K562 treated with DMSO at 1 percent for 4 hours (cell line): ENCODE results near the gene GPX2. TPM values are rescaled to one million over a fixed set of nuclear protein-coding genes. Genes with fewer than 3 reads are reported as not detected.

Source experiments
- total RNA-seq: library from RNA; unstranded; fragments of 300-600 nt; gene quantifications from 2 replicates; pipeline ENCODE4 v1.2.3, GENCODE V29; 2022; ENCODE audit not compliant: insufficient read depth

GPX2 gene
- not detected in 2 replicates for total RNA-seq

GRCh38 chr14:64942531-64943111 lies at the start of gene GPX2:
GPX2 (minus strand) TSS chr14:64942745; CDS start chr14:64942726, 19 bp downstream.

GRCh38 chr14:64986648-64987437 lies 44.3 kb upstream of the GPX2 start, which contains the start of gene FNTB:
FNTB (plus strand) TSS chr14:64986895; CDS start chr14:64986954, 59 bp downstream.

GRCh38 chr14:64971943-64972791 lies 29.6 kb upstream of the GPX2 start, which contains the start of gene RAB15:
RAB15 (minus strand) TSS chr14:64972336; CDS start chr14:64972076, 260 bp downstream.

GRCh38 chr14:64914237-64915028 lies 28.1 kb downstream of the GPX2 start, which contains the start of gene CHURC1:
CHURC1 (plus strand) TSS chr14:64914455; CDS start chr14:64914496, 41 bp downstream.

Other genes with a start within 250 kb of the GPX2 start
- not detected in 2 replicates for gene PLEKHG3, start 238.3 kb downstream of the GPX2 start, total RNA-seq
- 9.9 and 13.7 TPM in 2 replicates for gene SPTB, start 62.8 kb downstream of the GPX2 start, total RNA-seq
- gene CHURC1, start 28.3 kb downstream of the GPX2 start, total RNA-seq: 13.5 and 16.0 TPM in 2 replicates
- 0.30 and 0.90 TPM in 2 replicates for gene RAB15, start 29.6 kb upstream of the GPX2 start, total RNA-seq
- 6.6 and 7.0 TPM in 2 replicates for gene FNTB, start 44.1 kb upstream of the GPX2 start, total RNA-seq
- gene MAX, start 159.8 kb upstream of the GPX2 start, total RNA-seq: 30.9 and 39.6 TPM in 2 replicates